GM21723 (cell line): ENCODE results near the gene GNA15.
"Not testable (repeated sequence)": the region's sequence is repeated elsewhere in the genome, so short reads cannot be mapped to it uniquely, and the experiment has no call there.

Experiments
- ATAC-seq: cut with Tn5 transposase; IDR thresholded peaks from one replicate; pipeline ENCODE4 v1.9.1; 2021; ENCODE audit warnings: mild to moderate bottlenecking, moderate library complexity; ENCODE audit not compliant: unreplicated experiment

Gene GNA15

GRCh38 chr19:3188627-3189596 lies 53.1 kb downstream of the GNA15 start:
- ATAC-seq: no peak

GRCh38 chr19:3189702-3190469 lies 54.1 kb downstream of the GNA15 start:
- no peak for ATAC-seq

GRCh38 chr19:3190470-3190770 lies 54.6 kb downstream of the GNA15 start:
- no peak for ATAC-seq

DNA sequence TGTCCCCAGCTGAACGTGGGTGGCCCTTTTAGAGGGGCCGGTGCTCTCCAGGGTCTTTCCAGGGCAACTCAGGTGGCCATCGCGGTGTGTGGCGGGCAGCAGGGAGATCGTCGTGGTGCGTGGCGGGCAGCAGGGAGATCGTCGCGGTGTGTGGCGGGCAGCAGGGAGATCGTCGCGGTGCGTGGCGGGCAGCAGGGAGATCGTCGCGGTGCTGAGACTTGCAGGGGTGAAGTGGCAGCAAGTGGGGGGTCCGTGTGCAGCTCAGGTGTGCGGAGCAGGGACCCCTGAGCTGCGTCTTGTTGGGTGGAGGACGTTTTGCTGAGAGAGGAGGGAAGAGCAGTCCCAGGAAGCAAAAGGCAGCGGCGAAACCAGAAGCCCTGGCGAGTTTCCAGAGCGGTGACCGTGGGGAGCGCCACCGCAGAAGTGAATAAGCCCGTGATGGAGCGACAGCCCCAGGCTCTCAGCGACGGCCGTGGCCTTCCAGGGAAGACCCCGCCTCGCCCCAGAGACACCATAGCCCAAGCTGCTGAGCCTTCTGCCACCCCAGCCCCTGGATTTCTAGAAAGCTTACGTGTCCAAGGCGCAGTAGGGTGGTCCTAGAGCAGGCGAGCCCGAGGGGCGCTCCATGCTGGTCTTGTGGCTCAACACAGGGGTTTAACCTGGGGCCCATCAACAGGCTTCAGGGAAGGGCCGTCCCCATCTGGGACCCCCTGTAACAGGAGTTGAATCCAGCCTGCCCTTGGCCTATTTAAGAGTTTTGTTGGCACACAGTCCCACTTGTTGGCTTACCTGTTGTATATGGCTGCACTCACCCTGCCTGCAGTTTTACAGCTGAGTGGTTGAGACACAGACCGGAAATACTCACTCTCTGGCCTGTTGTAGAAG lies 55.3 kb downstream of the GNA15 start:
- no peak for ATAC-seq

GRCh38 chr19:3191806-3192104 lies 55.9 kb downstream of the GNA15 start:
- ATAC-seq: not testable (repeated sequence)

- ATAC-seq: no peak
These were observed 56.4 kb downstream of the GNA15 start for GRCh38 chr19:3192228-3192635.

DNA sequence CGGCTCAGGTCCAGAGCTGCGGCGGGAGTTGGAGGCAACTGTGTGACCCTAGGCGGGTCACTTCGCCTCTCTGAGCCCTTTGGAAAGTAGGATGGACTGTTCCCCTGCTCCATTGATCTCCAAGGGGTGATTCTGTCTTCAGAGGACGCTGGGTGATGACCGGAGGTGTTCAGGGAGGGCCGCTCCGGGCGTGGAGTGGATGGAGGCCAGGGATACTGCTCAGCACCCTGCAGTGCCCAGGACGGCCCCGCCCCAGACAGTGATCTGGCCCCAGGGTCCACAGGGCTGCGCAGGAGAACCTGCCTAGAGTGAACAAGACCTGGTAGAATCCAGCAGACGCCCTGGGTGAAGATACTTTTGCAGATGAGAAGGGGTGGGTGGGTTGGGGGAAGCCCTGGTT lies 56.9 kb downstream of the GNA15 start:
- no peak for ATAC-seq

- no peak for ATAC-seq
These were observed 57.6 kb downstream of the GNA15 start for GRCh38 chr19:3193256-3194105.

GRCh38 chr19:3194106-3195087 lies 58.6 kb downstream of the GNA15 start:
- ATAC-seq: no peak

GRCh38 chr19:3196064-3196932 lies 60.5 kb downstream of the GNA15 start:
- no peak for ATAC-seq

- no peak for ATAC-seq
These were observed 61.0 kb downstream of the GNA15 start for GRCh38 chr19:3196933-3197205.

DNA sequence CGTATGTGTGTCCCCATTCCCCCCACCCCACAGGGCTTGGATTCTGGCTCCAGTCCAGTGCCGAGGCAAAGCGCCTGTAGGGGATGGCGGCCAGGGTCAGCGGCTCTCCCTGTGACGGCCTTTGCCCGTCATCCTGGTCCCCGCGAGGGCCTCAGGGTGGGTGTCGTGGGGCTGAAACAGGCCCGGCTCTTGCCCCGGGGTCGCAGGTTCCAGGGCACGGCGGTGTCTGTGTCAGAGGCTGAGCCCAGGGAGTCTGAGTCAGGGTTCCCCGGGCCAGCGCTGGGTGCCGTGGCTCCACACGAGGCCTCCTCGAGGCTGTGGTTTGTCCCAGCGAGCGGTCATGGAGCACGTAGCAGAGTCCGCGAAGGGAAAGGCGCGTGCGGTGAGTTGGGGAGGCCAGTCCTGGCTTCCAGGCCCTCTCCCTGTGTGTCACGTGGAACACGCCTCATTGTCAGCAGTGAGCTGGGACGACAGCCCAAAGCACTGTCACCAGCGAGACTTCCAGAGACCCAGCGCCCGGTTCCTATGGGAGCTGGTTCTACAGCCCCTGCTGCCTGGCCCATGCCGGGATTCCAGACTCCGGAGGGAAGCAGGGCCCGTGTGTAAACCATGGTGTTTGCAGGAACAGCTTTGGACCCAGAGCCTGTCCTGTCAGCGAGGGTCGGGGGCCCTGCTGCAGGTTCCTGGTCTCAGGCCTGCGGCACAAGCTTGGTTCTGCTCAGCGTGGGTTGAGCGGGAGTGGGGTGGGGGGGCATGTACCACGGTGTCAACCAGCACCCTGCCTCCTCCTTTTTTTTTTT lies 63.3 kb downstream of the GNA15 start:
- ATAC-seq: no peak

DNA sequence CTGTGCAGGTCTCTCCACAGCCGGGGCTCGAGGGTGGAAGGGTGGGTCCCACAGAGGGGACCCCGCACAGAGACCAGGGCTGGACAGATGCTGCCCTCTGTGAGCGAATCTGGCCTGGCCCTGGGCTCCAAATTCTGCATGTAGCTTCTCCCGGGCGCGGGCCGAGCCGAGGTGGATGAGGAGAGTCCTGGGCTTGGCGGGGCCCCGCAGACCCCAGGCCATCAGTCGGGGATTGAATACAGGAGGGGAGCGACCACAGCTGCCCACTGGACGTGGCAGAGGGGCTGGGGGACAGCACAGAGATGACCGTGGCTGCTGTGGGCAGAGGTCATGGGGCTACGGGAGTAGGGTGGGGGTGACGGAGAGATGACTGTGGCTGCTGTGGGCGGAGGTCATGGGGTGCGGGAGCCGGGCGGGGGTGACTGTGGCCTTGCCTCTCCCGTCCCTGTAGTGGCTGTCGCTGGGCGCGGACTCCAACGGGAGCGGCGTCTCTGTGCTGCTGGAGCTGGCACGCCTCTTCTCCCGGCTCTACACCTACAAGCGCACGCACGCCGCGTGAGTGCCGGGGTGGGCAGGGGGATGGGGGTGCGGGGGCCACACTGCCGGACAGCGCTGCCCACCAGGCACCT lies 65.4 kb downstream of the GNA15 start:
- ATAC-seq: no peak

- ATAC-seq: no peak
These were observed 66.1 kb downstream of the GNA15 start for GRCh38 chr19:3201911-3202310.

DNA sequence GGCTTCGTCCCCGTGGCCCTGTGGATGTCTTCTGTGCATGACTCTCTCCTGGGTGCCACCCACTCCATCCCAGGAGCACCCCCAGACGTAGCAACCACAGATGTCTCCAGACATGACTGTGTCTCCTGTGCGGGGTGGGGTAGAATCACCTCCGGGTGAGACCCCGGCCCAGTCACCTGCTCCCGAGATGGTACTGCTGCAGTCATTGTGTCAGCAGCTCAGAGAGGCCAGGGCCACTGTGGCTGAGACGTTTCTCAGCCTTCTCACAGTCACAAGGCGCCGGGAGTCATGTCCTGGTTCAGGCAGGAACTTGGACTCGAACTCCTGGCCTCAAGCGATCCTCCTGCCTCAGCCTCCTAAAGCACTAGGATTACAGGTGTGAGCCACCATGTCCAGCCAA lies 66.5 kb downstream of the GNA15 start:
- no peak for ATAC-seq

DNA sequence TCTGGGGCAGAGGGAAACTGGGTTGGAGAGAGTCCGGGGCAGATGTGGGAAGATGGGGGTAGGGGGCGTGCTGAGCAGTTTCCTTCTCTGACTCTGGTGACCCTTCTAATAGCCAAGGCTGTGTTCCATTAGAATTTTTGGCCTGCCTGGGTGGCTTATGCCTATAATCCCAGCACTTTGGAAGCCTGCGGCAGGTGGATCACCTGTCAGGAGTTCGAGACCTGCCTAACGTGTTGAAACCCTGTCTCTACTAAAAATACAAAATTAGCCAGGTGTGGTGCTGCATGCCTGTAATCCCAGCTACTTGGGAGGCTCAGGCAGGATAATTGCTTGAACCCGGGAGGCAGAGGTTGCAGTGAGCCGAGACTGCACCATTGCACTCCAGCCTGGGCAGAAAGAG lies 67.1 kb downstream of the GNA15 start:
- ATAC-seq: not testable (repeated sequence)
